GM21390 (cell line): ENCODE measurements around the gene ICAM4.
"Not testable (repeated sequence)": the region's sequence is repeated elsewhere in the genome, so short reads cannot be mapped to it uniquely, and the experiment has no call there.

Source experiments
- ATAC-seq: cut with Tn5 transposase; IDR thresholded peaks from one replicate; pipeline ENCODE4 v1.9.1; 2021; ENCODE audit not compliant: unreplicated experiment

ICAM4 gene

DNA sequence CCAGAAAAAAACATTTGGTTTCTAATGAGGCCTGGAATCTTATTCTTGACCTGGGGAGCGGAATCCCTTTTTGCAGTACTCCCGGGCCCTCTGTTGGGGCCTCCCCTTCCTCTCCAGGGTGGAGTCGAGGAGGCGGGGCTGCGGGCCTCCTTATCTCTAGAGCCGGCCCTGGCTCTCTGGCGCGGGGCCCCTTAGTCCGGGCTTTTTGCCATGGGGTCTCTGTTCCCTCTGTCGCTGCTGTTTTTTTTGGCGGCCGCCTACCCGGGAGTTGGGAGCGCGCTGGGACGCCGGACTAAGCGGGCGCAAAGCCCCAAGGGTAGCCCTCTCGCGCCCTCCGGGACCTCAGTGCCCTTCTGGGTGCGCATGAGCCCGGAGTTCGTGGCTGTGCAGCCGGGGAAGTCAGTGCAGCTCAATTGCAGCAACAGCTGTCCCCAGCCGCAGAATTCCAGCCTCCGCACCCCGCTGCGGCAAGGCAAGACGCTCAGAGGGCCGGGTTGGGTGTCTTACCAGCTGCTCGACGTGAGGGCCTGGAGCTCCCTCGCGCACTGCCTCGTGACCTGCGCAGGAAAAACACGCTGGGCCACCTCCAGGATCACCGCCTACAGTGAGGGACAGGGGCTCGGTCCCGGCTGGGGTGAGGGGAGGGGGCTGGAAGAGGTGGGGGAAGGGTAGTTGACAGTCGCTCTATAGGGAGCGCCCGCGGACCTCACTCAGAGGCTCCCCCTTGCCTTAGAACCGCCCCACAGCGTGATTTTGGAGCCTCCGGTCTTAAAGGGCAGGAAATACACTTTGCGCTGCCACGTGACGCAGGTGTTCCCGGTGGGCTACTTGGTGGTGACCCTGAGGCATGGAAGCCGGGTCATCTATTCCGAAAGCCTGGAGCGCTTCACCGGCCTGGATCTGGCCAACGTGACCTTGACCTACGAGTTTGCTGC is at the start of gene ICAM4:
TSS of gene ICAM4 (plus strand) at position 153 of the 935 bp plus-strand sequence. CDS start at position 211, 58 bp downstream.
- ATAC-seq: no peak

- ATAC-seq: no peak
Observed at GRCh38 chr19:10237702-10238101, 49.1 kb upstream of the ICAM4 start.

- ATAC-seq: no peak
Observed at GRCh38 chr19:10238172-10238783, 48.5 kb upstream of the ICAM4 start.

DNA sequence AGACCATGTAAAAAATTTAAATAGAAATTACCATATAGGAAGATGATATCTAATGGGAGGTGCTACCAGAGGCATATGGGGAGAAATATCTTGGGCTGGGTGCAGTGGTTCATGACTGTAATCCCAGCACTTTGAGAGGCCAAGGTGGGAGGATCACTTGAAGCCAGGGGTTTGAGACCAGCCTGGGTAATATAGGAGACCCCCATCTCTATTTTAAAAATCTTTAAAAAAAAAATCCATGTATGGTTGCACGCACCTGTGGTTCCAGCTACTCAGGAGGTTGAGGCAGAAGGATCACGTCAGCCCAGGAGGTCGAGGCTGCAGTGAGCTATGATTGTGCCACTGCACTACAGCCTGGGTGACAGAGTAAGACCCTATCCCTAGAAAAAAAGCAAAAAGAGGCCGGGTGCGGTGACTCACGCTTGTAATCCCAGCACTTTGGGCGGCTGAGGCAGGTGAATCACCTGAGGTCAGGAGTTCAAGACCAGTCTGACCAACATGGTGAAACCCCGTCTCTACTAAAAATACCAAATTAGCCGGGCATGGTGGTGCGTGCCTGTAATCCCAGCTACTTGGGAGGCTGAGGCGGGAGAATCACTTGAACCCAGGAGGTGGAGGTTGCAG is 44.8 kb upstream of the ICAM4 start:
- not testable (repeated sequence) for ATAC-seq

GRCh38 chr19:10243606-10244005 is 43.1 kb upstream of the ICAM4 start:
- no peak for ATAC-seq

- ATAC-seq: no peak
Observed at GRCh38 chr19:10245189-10245939, 41.4 kb upstream of the ICAM4 start.

DNA sequence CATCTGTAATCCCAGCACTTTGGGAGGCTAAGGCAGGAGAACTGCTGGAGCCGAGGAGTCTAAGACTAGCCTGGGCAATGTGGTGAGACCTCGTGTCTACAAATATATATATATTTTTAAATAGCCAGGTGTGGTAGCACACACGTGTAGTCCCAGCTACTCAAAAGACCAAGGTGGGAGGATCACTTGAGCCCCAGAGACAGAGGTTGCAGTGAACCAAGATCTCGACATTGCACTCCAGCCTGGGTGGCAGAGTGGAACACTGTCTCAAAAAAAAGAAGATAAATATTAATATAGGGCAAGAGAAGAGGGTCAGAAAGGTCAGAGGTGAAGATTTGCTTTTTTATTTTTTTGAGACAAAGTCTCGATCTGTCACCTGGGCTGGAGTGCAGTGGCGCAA is 40.2 kb upstream of the ICAM4 start:
- ATAC-seq: no peak

GRCh38 chr19:10251792-10252694 is 34.7 kb upstream of the ICAM4 start, which contains the start of gene MRPL4:
TSS of gene MRPL4 (plus strand) at chr19:10252214. CDS start at chr19:10252254, 40 bp downstream.
- ATAC-seq: peak; percentile 84

GRCh38 chr19:10252707-10253106 is 34.0 kb upstream of the ICAM4 start:
- no peak for ATAC-seq

DNA sequence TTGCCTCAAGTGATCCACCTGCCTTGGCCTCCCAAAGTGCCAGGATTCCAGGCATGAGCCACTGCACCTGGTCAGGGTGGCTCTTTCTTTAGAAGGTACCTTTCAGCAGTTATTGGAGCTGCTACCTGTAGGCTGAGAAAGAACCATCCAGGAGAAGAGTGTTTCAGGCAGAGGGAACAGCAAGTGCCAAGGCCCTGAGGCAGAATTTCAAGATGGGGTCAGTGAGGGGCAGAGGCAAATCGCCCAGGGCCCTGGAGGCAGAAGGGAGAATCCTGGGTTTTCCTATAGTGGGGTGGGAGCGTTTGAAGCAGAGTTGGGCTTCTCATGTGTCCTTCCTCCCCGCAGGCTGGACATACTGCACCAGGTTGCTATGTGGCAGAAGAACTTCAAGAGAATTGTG is 32.5 kb upstream of the ICAM4 start:
- ATAC-seq: no peak

DNA sequence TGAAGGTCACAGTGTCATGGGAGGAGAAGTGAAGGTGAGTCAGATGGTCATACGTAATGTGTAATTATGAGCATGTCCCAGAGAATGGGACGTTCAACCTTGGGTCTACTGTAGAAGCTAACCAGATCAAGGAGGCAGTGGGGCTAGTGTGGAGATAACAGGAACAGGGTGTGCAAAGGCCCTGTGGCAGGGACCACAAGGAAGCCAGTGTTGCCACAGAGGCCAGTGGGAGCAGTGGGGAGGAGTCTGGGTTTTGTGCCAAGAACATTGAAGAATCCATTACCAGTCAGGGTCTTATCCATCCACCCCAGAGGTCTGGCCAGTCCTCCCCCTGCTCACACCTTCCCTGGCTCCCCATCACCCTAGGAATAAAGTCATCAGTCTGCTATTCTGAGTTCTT is 31.4 kb upstream of the ICAM4 start:
- ATAC-seq: no peak

GRCh38 chr19:10256551-10256950 is 30.2 kb upstream of the ICAM4 start:
- ATAC-seq: no peak

- ATAC-seq: no peak
Observed at GRCh38 chr19:10256970-10257615, 29.7 kb upstream of the ICAM4 start.

DNA sequence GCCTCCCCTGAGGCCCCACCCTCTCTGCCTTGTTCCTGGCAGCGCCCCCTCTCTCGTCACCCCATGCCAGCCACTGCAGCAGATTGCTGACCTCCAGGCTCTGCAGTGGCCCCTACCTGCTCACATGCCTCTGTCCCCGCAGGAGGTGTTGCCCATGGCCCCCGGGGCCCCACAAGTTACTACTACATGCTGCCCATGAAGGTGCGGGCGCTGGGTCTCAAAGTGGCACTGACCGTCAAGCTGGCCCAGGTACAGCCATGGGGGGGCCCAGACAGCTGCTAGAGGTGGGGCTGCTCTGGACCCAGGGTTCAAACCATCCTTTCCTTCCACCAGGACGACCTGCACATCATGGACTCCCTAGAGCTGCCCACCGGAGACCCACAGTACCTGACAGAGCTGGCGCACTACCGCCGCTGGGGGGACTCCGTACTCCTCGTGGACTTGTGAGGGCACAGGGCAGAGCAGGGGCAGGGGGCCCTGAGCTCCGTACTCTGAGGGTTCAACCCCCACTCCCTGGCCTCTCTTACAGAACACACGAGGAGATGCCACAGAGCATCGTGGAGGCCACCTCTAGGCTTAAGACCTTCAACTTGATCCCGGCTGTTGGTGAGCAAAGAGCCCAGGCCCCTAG is 28.6 kb upstream of the ICAM4 start:
- ATAC-seq: no peak

- no peak for ATAC-seq
Observed at GRCh38 chr19:10259162-10259905, 27.4 kb upstream of the ICAM4 start.

DNA sequence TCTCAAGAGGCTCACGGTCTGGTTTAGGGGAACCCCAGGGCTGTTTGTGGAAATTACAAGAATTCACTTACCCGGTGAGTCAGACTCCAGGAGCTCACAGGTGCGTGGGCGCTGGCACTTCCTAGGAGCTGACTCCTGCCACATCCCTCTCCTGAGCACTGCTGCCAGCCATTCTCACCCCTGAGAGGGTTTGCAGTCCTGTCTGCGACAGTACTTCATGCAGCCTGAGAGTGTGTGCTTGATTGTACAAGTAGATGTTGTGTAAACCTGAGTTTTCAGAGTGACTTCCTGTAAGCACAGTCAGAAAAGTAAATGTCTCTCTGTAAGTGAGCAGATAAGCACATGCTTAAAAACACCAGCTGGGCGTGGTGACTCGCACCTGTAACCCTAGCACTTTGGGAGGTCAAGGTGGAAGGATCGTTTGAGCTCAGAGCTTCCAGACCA is 26.6 kb upstream of the ICAM4 start:
- no peak for ATAC-seq

DNA sequence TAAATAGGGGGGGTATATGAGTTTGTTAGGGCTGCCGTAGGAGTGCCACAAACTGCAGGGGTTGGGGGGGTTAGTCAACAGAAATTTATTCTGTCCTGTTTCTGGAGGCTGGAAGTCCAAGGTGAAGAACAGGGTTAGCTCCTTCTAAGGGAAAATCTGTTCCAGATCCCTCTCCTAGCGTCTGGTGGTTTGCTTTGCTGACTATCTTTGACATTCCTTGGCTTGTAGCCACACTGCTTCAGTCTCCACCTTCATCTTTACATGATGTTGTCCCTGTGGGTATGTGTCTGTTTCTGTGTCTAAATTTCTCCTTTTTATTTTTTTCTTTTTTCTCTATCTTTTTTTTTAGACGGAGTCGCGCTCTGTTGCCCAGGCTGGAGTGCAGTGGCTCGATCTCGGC is 24.0 kb upstream of the ICAM4 start:
- no peak for ATAC-seq

DNA sequence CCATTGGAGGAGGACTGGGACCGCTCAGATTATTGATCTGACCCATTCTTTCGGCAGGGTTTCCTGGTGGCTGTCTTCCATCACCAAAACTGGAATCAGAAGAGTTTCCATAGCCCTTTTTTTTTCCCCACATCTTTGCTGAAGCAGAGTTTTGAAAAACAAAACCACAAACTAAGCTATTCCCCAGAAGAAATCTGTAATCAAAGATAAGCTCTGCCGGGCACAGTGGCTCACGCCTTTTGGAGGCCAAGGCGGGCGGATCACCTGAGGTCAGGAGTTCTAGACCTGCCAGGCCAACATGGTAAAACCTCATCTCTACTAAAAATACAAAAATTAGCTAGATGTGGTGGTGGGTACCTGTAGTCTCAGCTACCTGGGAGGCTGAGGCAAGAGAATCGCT is 20.0 kb upstream of the ICAM4 start:
- ATAC-seq: no peak
